ENCODE results near the gene COPZ2. TPM values are rescaled to one million over a fixed set of nuclear protein-coding genes. Genes with fewer than 3 reads are reported as not detected.

COPZ2 gene
- total RNA-seq, 1 donor from 2014 or later = 58.2 TPM

Small RNA genes lying within 50 kb of the gene (microRNA-seq; reads per million reads assigned to microRNA genes)
- 1,279 reads per million, percentile 80 among the genes with 10 or more reads in this experiment for gene MIR152 (ENCODE audit: borderline number of aligned reads)

Other genes starting within 250 kb of the COPZ2 start
- 4.0 TPM for gene OSBPL7, start 216.0 kb downstream of the COPZ2 start, total RNA-seq
- 53.5 TPM for gene MRPL10, start 206.3 kb downstream of the COPZ2 start, total RNA-seq
- gene LRRC46, start 206.1 kb downstream of the COPZ2 start, total RNA-seq = not detected
- gene SCRN2, start 196.5 kb downstream of the COPZ2 start, total RNA-seq = 33.8 TPM
- gene SP6, start 186.6 kb downstream of the COPZ2 start, total RNA-seq = 0.15 TPM
- 14.1 TPM for gene SP2, start 141.6 kb downstream of the COPZ2 start, total RNA-seq
- 31.3 TPM for gene PNPO, start 96.2 kb downstream of the COPZ2 start, total RNA-seq
- not detected for gene PRR15L, start 79.9 kb downstream of the COPZ2 start, total RNA-seq
- gene CDK5RAP3, start 66.7 kb downstream of the COPZ2 start, total RNA-seq = 50.8 TPM
- gene NFE2L1, start 10.6 kb upstream of the COPZ2 start, total RNA-seq = 886 TPM
- 37.9 TPM for gene CBX1, start 63.7 kb upstream of the COPZ2 start, total RNA-seq
- 11.1 TPM for gene SNX11, start 70.0 kb upstream of the COPZ2 start, total RNA-seq

Measured in left ventricle myocardium superior (tissue), 1 donor.